Right ventricle myocardium superior (tissue), 1 donor: ENCODE results near the gene FSCN2. TPM values are rescaled to one million over a fixed set of nuclear protein-coding genes. Genes with fewer than 3 reads are reported as not detected.
A peak's percentile ranks its signal among the peaks of the same experiment; 100 is the strongest.
"Not testable (repeated sequence)": the region's sequence is repeated elsewhere in the genome, so short reads cannot be mapped to it uniquely, and the experiment has no call there.

ENCODE experiments used
- ATAC-seq: fragments of 200-7000 bp; cut with Tn5 transposase; one replicate; pipeline ENCODE4 v1.9.1; 2020; ENCODE audit warnings: mild to moderate bottlenecking; ENCODE audit not compliant: poor library complexity
- DNase-seq: peaks from one replicate; pipeline ENCODE4 v3.0.0-alpha.2; 2020
- intact Hi-C: fragments of 100-400 bp; cut with DNase I; formaldehyde crosslinking; loops from one replicate; pipeline ENCODE4 v1.11.2; 2022
- total RNA-seq: library from RNA; stranded (reverse); fragmentation: NEBNext Ultra II Directional; extraction: Animal tissue kit (Norgen Biotek cat#: 25700); gene quantifications from one replicate; pipeline ENCODE4 v1.2.1, GENCODE V29; 2021
- donor health status: DM: no; HTN: yes; CAD: no; lungs with severe emphysema.

The FSCN2 gene
- total RNA-seq, 1 donor from 2014 or later, result 0.19 TPM

- intact Hi-C loops, result no loop called here
- ATAC-seq (peak; percentile 5), DNase-seq (peak; percentile 61)
Observed at GRCh38 chr17:81519284-81520020, 8.7 kb upstream of the FSCN2 start.

DNA sequence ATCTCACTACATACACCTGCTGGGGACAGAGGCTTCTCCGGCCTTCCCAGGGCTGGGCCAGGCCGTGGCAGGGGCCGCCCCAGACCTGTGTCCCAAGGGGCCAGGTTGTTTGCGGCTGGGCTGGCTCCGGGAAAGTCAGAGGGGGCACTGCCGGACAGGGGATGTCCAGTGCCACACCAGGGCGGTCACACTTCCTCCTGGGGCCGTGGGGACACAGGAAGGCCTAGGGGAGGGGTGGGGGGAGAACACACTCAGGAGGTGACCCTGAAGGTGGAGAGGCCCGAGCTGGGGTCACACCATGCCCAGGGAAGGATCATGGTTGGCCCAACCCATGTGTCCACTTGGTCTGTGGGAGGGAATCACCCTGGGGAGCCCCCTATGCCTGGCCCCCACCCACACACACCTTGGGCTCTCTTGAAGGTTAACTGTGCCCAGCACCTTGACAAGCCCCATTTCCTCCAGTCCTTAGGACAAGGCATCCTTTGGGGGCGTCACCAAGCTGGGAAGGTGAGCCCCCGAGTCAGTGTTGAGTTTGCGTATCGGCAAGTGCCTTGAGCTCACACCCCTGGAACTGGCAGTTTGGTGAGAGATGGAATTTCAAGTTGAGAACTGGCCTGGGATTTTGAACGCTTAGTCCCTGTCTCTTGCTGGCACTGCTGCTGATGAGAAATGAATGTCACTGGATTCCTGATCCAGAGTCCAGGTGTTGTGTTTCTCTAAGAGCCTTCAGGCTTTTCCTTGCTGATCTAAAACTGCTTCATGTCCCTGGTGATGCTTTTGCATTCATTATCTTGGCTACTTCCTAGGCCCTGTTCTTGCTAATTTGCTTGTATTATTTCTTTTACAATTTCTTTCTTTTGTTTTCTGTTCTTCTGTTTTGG is 7.9 kb upstream of the FSCN2 start:
- no peak for ATAC-seq

DNA sequence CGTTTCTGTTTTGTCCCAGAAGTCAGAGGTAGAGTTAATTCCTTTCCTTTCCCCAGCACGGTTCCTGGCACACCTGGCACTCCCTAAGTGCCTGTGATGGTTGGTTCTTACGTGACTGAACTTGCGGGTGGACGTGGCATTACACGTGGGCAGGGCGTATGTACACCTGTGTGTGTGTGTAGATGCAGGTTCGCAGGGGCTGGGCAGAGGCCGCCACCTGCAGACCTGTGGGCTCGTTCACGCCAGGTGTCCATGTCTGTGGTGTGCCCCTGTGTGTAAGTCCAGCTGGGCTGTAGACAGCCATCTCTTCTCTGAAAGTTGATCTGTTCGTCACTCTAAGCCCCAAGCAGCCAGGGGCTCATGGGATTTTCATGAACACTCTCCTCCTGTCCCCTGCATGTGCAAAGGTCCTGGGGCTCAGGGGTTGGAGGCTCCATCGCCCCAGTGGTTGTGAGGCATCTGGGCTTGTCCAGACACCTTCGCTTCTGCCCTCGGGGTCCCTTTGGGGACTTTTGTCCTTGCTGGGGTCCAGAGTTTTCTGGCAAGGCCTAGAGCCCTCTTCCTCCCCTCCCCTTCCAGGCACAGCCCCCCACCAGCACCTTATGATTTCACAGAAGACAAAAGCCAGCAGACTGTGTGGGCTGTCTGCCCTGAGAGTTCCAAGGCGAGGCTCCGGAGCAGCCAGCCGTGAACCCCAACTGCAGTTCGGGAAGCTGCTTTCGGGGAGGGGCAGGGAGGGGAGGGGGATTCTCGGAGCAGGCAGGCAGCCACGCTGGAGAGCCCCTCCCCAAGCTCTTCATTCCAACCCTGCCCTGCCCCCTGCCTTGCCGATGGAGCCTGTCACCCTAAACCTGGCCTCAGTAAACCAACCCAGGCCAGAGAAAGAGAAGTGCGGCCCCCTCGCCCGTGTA is 5.4 kb upstream of the FSCN2 start:
- DNase-seq, result no peak
- intact Hi-C loops, result no loop called here
- no peak for ATAC-seq

More for the DNA sequence above, 7.9 kb upstream of the FSCN2 start:
- DNase-seq, result peak; percentile 34
- intact Hi-C loops, result no loop called here

DNA sequence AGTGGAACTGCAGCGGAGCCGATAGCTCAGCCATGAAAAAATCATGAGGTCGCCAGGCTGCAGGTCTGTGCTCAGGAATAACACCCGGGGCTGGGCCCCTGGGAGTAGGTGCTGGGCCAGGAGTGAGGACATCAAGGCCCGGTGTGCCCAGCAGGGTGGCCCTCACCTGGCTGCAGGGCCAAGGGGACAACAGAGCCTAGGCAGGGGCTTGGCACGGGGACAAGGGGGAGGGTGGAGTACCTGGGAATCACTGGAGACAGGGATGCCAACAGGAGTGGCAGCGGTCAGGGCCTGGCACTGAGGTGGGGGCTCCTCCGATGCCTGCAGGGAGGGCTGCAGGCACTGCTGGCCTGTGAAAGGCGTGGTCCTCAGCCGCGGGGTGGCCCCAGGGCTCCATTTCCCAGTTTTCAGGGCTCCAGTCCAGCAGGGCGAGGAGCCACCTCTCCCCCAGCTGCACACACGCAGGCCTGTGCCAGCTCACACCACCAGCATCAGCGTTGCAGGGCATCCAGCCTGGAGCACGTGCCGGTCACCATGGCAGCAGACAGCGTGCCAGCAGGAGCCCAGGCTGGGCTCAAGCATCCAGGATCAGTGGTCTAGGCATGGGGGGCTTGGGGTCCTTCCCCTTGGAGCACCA is 4.7 kb upstream of the FSCN2 start:
- ATAC-seq, result peak; percentile 21

GRCh38 chr17:81524039-81524864 is 3.9 kb upstream of the FSCN2 start:
- DNase-seq, result no peak
- intact Hi-C loops, result no loop called here
- no peak for ATAC-seq

More for the DNA sequence above, 4.7 kb upstream of the FSCN2 start:
- intact Hi-C loops, result no loop called here
- DNase-seq, result no peak

DNA sequence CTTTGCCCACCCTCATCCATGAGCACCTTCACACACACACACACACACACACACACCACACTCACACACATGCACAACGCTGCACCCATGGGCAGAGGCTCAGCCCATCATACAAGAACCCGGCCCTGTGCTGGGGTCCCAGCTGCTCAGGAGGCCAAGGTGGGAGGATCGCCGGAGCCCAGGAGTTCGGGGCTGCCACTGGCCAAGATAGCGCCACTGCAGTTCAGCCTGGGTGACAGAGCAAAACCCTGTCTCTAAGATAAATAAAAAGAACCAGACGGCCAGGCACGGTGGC is 3.4 kb upstream of the FSCN2 start:
- no peak for DNase-seq
- intact Hi-C loops, result no loop called here
- no peak for ATAC-seq

- no peak for ATAC-seq
- intact Hi-C loops, result no loop called here
- no peak for DNase-seq
Observed at GRCh38 chr17:81526662-81527571, 1.3 kb upstream of the FSCN2 start.

GRCh38 chr17:81528384-81528650 is 140 bp downstream of the FSCN2 start:
- no peak for ATAC-seq
- intact Hi-C loops, result no loop called here
- no peak for DNase-seq

DNA sequence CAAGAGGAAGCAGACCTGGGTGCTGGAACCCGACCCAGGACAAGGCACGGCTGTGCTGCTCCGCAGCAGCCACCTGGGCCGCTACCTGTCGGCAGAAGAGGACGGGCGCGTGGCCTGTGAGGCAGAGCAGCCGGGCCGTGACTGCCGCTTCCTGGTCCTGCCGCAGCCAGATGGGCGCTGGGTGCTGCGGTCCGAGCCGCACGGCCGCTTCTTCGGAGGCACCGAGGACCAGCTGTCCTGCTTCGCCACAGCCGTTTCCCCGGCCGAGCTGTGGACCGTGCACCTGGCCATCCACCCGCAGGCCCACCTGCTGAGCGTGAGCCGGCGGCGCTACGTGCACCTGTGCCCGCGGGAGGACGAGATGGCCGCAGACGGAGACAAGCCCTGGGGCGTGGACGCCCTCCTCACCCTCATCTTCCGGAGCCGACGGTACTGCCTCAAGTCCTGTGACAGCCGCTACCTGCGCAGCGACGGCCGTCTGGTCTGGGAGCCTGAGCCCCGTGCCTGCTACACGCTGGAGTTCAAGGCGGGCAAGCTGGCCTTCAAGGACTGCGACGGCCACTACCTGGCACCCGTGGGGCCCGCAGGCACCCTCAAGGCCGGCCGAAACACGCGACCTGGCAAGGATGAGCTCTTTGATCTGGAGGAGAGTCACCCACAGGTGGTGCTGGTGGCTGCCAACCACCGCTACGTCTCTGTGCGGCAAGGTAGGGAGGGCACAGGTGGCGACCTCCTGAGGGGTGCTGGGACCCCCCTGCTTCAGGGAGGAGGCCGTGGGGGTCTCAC is 667 bp downstream of the FSCN2 start:
- DNase-seq, result no peak
- intact Hi-C loops, result no loop called here
- no peak for ATAC-seq

DNA sequence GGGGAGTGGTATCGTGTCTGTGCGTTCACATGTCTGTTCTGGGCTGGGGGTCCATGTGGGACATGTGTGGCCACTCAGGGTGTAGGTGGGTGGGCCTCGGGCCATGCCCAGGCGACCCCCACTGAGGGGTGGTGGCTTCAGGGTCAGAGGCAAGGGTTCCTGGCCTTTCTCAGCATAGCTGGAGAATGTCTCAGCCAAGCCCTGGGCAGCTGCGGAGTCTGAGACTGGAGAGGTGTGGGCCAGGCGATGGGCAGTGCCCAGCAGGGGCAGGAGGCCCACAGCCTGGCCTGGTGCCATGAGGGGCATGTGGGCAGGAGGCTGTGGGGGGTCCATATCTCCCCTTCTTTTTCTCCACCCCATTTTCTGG is 1.2 kb downstream of the FSCN2 start:
- ATAC-seq (no peak), DNase-seq (no peak)
- intact Hi-C loops, result no loop called here

GRCh38 chr17:81531013-81531412 is 2.8 kb downstream of the FSCN2 start:
- ATAC-seq, DNase-seq, intact Hi-C loops: not testable (repeated sequence)

GRCh38 chr17:81531998-81532404 is 3.8 kb downstream of the FSCN2 start:
- ATAC-seq, DNase-seq, intact Hi-C loops: not testable (repeated sequence)

- no peak for ATAC-seq
- no peak for DNase-seq
- intact Hi-C loops, result no loop called here
Observed at GRCh38 chr17:81532490-81533287, 4.5 kb downstream of the FSCN2 start.

- no peak for DNase-seq
- intact Hi-C loops, result no loop called here
- no peak for ATAC-seq
Observed at GRCh38 chr17:81533339-81534141, 5.4 kb downstream of the FSCN2 start.
